Astrocyte (in vitro differentiated cells and primary cell): Measurements from ENCODE around the gene GPATCH8. TPM values are rescaled to one million over a fixed set of nuclear protein-coding genes. Genes with fewer than 3 reads are reported as not detected.

ENCODE experiments used
- DNase-seq: peaks from one replicate; pipeline ENCODE4 v3.0.0-alpha.2; 2010; ENCODE audit warnings: low read depth
- FAIRE-seq: peaks from 2 replicates; lab custom pipeline; 2011; peaks lifted over from hg19 to GRCh38; lab: Jason Lieb, UNC
- H2AFZ ChIP-seq: 2 replicates; pipeline ENCODE4 v1.6.0; 2012; ENCODE audit warnings: low read depth, low read length, inconsistent platforms
- H3K27ac ChIP-seq: 2 replicates; pipeline ENCODE4 v1.5.1; 2011; ENCODE audit warnings: low read depth, low read length, inconsistent platforms
- H3K27me3 ChIP-seq: 2 replicates; pipeline ENCODE4 v1.6.0; 2011; ENCODE audit warnings: low read length, inconsistent platforms; ENCODE audit not compliant: insufficient read depth
- H3K36me3 ChIP-seq: 2 replicates; pipeline ENCODE4 v1.5.1; 2011; ENCODE audit warnings: low read length, inconsistent platforms; ENCODE audit not compliant: insufficient read depth
- H3K4me1 ChIP-seq: 2 replicates; pipeline ENCODE4 v1.5.1; 2011; ENCODE audit warnings: low read length, inconsistent platforms; ENCODE audit not compliant: insufficient read depth
- H3K4me2 ChIP-seq: 2 replicates; pipeline ENCODE4 v1.6.0; 2012; ENCODE audit warnings: low read length, inconsistent platforms
- H3K4me3 ChIP-seq: 2 replicates; pipeline ENCODE4 v1.5.1; 2011; ENCODE audit warnings: low read depth, mild to moderate bottlenecking, low read length, inconsistent platforms; ENCODE audit not compliant: insufficient read depth
- H3K79me2 ChIP-seq: 2 replicates; pipeline ENCODE4 v1.6.0; 2012; ENCODE audit warnings: mild to moderate bottlenecking, low read length, inconsistent platforms; ENCODE audit not compliant: insufficient read depth
- H3K9ac ChIP-seq: 2 replicates; pipeline ENCODE4 v1.6.0; 2012; ENCODE audit warnings: mild to moderate bottlenecking, low read length, inconsistent platforms
- H3K9me3 ChIP-seq: 2 replicates; pipeline ENCODE4 v1.5.1; 2012; ENCODE audit warnings: low read depth, mild to moderate bottlenecking, low read length, inconsistent platforms; ENCODE audit not compliant: insufficient read depth
- H4K20me1 ChIP-seq: 2 replicates; pipeline ENCODE4 v1.6.0; 2012; ENCODE audit warnings: low read length, inconsistent platforms; ENCODE audit not compliant: insufficient read depth
- H3K27ac Mint-ChIP-seq: one replicate; pipeline ENCODE4 v1.8.0; 2021; ENCODE audit warnings: mild to moderate bottlenecking, mixed read lengths; ENCODE audit not compliant: unreplicated experiment
- H3K27me3 Mint-ChIP-seq: one replicate; pipeline ENCODE4 v1.8.0; 2021; ENCODE audit warnings: low read depth, mixed read lengths; ENCODE audit not compliant: unreplicated experiment
- H3K36me3 Mint-ChIP-seq: one replicate; pipeline ENCODE4 v1.8.0; 2021; ENCODE audit warnings: low read depth, mixed read lengths; ENCODE audit not compliant: unreplicated experiment
- H3K4me1 Mint-ChIP-seq: one replicate; pipeline ENCODE4 v1.8.0; 2021; ENCODE audit warnings: low read depth, mixed read lengths; ENCODE audit not compliant: unreplicated experiment
- H3K4me3 Mint-ChIP-seq: one replicate; pipeline ENCODE4 v1.8.0; 2021; ENCODE audit warnings: mild to moderate bottlenecking, moderate library complexity, mixed read lengths; ENCODE audit not compliant: unreplicated experiment
- H3K9me3 Mint-ChIP-seq: one replicate; pipeline ENCODE4 v1.8.0; 2021; ENCODE audit warnings: mild to moderate bottlenecking, mixed read lengths; ENCODE audit not compliant: unreplicated experiment
- CTCF ChIP-seq: IDR thresholded peaks from 2 replicates; pipeline ENCODE4 v1.5.1; 2011; ENCODE audit warnings: low read depth, mild to moderate bottlenecking, inconsistent platforms, low read length, moderate library complexity; ENCODE audit not compliant: insufficient read depth
- EZH2 ChIP-seq: IDR thresholded peaks from 2 replicates; pipeline ENCODE4 v1.6.1; 2012; ENCODE audit warnings: mild to moderate bottlenecking, low read length, inconsistent platforms; ENCODE audit not compliant: insufficient read depth
- total RNA-seq: library from RNA; stranded (reverse); gene quantifications from 2 replicates; pipeline ENCODE4 v1.2.1, GENCODE V29; 2021

Gene GPATCH8
- total RNA-seq, 1 donor from 2014 or later = 43.3 TPM

DNA sequence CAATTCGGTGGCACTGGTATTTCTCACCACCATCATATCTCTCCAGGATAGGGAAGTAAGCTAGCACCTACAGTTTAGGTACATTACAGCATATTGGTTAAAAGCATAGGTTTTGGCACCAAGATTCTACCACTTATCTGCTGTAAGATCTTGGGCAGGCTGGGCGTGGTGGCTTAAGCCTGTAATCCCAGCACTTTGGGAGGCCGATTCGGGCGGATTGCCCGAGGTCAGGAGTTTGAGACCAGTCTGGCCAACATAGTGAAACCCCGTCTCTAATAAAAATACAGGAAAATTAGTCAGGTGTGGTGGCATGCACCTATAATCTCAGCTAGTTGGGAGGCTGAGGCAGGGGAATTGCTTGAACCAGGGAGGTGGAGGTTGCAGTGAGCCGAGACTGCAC, 51.4 kb downstream of the GPATCH8 start:
- FAIRE-seq = no peak
- Histone ChIP-seq H3K27me3 (no peaks in the 10 kb centered on the region), H2AFZ (no peak overlapping the region), H3K4me3 (no peak overlapping the region), H3K4me2 (no peak overlapping the region), H3K79me2 (peaks cover 4% of the 10 kb centered on the region), H3K4me1 (no peaks in the 10 kb centered on the region), H3K9ac (no peak overlapping the region), H4K20me1 (peaks cover 9% of the 10 kb centered on the region), H3K36me3 (no peaks in the 10 kb centered on the region), H3K9me3 (no peaks in the 10 kb centered on the region), H3K27ac (no peak overlapping the region)
- no peak for DNase-seq
- TF ChIP-seq CTCF = no peak
- no peak for TF ChIP-seq EZH2
- Mint-ChIP-seq H3K27ac (no peak overlapping the region), H3K4me1 (peaks cover 8% of the 10 kb centered on the region), H3K36me3 (no peaks in the 10 kb centered on the region), H3K9me3 (no peaks in the 10 kb centered on the region), H3K4me3 (no peak overlapping the region), H3K27me3 (no peaks in the 10 kb centered on the region)

GRCh38 chr17:44451016-44451627, 52.1 kb downstream of the GPATCH8 start:
- H3K27ac Mint-ChIP-seq = no peak overlapping the region
- no peak overlapping the region for H3K4me3 ChIP-seq
- H4K20me1 ChIP-seq = peaks cover 9% of the 10 kb centered on the region
- H3K9me3 ChIP-seq = no peaks in the 10 kb centered on the region
- no peak overlapping the region for H3K9ac ChIP-seq
- H3K4me2 ChIP-seq = no peak overlapping the region
- H3K79me2 ChIP-seq = peaks cover 4% of the 10 kb centered on the region
- H3K9me3 Mint-ChIP-seq = no peaks in the 10 kb centered on the region
- TF ChIP-seq EZH2 = no peak
- TF ChIP-seq CTCF = no peak
- no peaks in the 10 kb centered on the region for H3K27me3 ChIP-seq
- H3K4me1 ChIP-seq = no peaks in the 10 kb centered on the region
- DNase-seq (no peak), FAIRE-seq (no peak)
- no peaks in the 10 kb centered on the region for H3K27me3 Mint-ChIP-seq
- no peaks in the 10 kb centered on the region for H3K36me3 ChIP-seq
- peaks cover 8% of the 10 kb centered on the region for H3K4me1 Mint-ChIP-seq
- no peak overlapping the region for H3K4me3 Mint-ChIP-seq
- no peak overlapping the region for H2AFZ ChIP-seq
- H3K36me3 Mint-ChIP-seq = no peaks in the 10 kb centered on the region
- H3K27ac ChIP-seq = no peak overlapping the region

DNA sequence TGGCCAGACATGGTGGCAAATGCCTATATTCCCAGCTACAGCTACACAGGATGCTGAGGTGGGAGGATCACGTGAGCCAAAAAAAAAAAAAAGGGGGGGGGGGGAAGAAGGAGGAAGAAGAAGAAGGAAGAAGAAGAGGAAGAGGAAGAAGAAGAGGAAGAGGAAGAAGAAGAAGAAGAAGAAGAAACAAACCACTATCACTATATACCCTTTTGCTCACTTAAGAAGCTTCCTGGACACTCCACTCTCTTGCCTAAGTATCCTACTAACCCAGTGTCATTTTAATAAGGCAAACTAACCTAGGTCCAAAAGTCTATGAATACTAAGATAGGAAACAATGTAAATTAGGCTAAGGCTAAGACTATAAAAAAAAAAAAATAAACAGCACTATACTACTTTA, 54.8 kb downstream of the GPATCH8 start:
- Histone ChIP-seq H3K4me1 (peaks cover 6% of the 10 kb centered on the region), H3K79me2 (peaks cover 17% of the 10 kb centered on the region), H3K27ac (no peak overlapping the region), H3K9ac (no peak overlapping the region), H2AFZ (no peak overlapping the region), H3K4me3 (no peak overlapping the region), H4K20me1 (peaks cover 12% of the 10 kb centered on the region), H3K9me3 (no peaks in the 10 kb centered on the region), H3K36me3 (no peaks in the 10 kb centered on the region), H3K4me2 (no peak overlapping the region), H3K27me3 (no peaks in the 10 kb centered on the region)
- no peak for DNase-seq
- H3K36me3 Mint-ChIP-seq = no peaks in the 10 kb centered on the region
- no peaks in the 10 kb centered on the region for H3K27me3 Mint-ChIP-seq
- TF ChIP-seq EZH2 (no peak), CTCF (no peak)
- FAIRE-seq = no peak
- H3K9me3 Mint-ChIP-seq = no peaks in the 10 kb centered on the region
- peaks cover 18% of the 10 kb centered on the region for H3K4me1 Mint-ChIP-seq
- H3K27ac Mint-ChIP-seq = no peak overlapping the region
- H3K4me3 Mint-ChIP-seq = no peak overlapping the region
